GOT3 (cell line): ENCODE results near the gene TNKS1BP1.

Source experiments
- DNase-seq: peaks from one replicate; lab custom pipeline; 2025; ENCODE audit warnings: mixed read lengths; lab: John Stamatoyannopoulos, UW

The TNKS1BP1 gene

DNA sequence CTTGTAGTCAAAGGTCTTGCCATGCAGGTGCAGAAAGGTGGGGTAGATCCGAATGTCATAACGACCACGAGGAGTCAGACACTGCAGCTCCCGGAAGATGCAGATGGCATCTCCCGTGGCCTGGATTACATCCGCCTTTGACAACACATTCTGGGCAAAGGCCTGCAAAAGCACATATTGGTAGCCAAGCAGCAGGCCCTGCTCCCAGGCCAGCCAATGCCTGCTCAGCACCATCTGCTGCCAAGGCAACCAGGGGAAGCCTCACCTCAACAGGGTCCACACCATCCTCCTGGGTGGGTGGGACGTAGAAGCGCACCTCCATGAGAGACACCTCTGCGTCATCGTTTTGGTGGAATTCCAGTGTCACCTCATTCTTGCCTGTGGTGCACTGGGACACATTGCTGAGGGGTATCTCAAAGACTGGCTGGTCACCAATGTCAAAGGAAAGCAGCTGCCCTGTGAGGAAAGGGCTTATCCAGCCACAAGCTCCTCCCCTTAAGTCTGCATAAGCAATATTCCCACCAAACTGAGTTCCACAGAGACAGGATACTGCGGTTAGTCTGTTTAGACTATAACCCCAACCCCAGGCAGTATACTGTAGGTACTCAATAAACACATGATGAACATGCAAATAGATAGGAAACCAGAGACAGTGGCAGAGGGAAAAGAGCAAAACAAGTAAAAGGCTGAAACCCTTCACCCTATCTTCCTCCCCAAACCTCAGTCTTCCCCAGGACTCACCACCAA is 8.1 kb upstream of the TNKS1BP1 start:
- DNase-seq, result no peak

DNA sequence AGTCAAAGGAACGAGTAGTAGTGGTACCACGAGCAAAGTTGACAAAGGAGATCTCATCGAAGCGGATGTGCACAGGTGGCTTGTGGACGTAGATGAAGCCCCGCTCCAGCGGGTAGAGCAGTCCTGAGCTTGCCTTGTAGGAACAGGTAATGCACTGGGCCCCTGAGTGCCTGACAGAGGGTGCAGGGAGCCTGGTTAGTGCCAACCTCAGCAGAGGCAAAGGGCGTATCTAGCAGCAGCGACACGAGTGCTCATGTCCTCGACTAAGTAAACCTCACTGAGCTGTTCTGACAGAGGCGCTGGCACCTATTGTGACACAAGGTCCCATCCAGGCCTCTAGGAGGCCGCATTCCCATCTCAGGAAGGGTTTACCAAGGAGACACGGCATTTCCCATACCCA is 7.0 kb upstream of the TNKS1BP1 start:
- no peak for DNase-seq

GRCh38 chr11:57330029-57330428 is 5.3 kb upstream of the TNKS1BP1 start:
- DNase-seq, result no peak

GRCh38 chr11:57327721-57328120 is 3.0 kb upstream of the TNKS1BP1 start:
- no peak for DNase-seq

GRCh38 chr11:57325735-57326048 is 940 bp upstream of the TNKS1BP1 start:
- DNase-seq, result no peak

- no peak for DNase-seq
Observed at GRCh38 chr11:57324154-57324885, 432 bp downstream of the TNKS1BP1 start.

DNA sequence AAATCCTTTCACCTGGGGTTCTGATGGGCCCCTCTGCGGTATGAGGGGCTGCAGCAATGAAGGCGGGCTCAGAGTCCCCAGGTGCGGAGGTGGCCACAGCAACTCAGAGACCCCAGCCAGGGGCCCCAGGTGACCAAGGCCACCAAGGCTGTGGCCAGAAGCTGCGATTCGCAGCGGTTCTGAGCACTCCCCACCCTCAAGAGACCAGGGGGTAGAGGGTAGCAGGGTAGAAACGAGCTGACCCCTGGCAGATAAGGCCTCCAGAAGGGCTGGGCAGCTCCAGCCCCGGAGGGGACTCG is 948 bp downstream of the TNKS1BP1 start:
- no peak for DNase-seq

DNA sequence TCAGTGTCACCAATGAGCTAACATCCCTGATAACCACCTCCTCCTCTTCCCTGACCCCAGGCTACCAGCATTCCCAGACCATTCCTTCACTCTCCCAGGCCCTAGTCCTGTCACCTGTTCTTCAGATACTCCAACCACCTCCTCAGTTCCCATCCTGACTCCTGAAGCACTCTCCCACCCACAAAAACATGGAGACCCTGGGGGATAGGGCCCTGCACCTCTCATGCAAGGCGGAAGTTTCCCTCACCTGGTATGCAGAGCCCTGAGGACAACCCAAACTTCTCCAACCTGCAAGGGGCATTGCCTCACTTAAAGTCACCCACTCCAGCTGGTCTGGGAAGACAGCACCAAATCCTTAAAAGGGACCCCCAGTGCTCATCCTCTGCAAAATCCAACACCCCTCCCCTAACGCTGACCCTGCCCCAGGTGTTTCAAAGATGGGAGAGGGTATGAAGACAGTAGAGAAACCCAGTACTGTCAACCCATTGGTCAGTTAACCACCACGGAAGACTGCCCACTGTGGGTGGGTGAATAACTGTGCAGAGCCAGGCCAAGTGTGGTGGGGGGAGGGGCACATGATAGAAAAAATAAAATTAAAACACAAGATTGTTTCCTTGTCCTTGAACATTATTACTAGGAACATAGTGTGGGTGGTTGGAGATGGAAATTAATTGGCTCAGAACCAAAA is 1.4 kb downstream of the TNKS1BP1 start:
- DNase-seq, result no peak

- DNase-seq, result peak; percentile 71
Observed at GRCh38 chr11:57322256-57323166, 2.2 kb downstream of the TNKS1BP1 start.

DNA sequence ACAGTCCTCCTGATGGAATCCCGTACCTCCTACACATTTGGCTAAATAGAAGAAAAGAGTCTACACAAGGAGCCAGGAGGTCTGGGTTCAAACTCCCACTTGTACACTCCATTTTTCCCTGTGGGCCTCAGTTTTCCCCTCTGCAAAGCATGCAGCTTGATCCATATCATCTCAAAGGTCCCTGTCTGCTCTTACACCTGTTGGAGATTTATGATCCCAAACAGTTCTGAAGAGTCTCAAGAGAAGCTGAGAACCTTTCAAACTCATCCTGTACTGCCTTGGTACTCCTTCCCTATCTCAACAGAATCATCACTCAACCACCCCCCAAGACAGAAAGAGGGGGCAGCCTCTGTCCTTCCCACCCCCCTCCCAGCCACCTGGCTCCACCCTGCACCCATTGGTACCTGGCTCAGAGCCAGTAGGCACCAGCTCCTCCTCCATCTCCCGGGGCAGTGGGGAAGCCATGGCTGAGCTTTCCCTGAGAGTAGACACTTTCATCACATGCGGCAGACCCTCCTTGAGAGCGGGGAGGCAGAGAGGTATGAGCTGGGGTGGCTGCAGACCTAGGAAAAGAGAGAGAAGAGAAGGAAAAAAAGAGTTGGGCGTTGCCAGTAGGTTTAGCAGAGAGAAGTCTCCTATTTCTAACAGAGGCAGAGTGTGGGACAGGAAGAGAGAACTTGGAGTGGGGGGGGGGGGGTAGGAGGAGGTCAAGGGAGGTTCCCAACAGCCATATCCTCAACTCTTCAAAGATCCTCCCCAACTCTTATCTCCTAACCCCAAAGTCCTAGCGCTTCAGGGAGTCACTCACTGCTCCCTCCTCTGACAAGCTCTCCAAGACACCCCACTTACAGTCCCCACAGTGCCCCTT is 3.1 kb downstream of the TNKS1BP1 start:
- DNase-seq, result no peak

DNA sequence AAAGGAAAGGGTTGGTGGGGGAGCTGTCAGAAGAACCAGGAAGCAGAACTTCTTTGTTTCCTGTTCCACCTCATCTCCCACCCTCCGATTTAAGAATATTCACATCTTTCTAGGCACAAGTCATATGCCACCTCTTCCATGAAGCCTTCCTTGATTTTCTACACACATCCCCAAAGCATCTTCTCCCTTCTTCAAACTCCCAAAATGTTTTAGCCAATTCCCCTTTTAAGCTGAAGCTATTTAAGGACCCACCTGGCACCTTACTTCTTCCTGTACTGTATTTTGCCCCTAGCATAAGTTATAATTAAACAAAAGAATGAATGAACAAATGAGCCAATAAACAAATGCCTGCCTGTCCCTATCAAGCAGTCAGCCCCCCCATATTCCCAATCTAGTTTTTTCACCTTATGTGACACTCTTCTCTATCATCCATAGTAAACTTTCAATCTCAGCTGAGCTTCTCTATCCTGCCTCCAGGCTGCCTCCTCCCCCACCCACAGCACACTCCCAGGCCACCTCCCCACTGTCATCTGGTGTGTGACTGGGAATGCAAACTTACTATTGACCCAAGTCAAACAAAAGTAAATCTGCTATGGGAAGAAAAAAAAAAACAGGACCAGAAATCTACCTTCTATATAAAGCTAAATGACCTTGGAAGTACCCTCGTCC is 3.9 kb downstream of the TNKS1BP1 start:
- no peak for DNase-seq

DNA sequence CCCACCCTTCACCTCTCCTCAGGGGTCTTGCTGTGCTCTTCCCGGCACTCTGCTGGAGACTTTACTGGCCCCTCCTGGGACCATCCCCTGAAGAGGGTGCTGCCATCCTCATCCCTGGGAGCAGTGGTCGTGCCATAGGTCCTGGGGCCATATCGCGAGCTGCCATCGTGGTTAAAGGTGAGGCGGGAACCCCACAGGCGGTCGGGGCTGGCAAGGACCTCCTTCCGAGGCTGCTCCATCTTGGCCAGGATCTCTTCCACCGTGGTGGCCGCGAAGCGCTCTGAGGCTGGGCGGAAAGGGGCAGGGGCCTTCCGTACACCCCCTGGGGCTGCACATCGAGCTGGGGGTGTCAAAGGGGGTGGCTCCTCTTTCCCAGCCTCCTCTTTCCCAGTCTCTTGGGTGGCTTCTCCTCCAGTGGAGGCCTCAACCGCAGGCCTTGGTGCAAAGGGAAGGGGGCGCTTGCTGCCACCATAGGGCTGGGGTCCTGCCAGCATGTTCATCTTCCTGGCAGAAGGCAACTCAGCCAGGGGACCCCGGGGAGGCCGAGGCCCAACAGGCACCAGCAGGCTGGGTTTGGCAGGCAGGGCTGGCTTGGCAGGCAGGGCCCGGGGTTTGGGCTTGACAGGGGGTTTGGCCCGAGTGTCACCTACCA is 4.6 kb downstream of the TNKS1BP1 start:
- DNase-seq, result no peak

- no peak for DNase-seq
Observed at GRCh38 chr11:57318178-57318577, 6.6 kb downstream of the TNKS1BP1 start.

DNA sequence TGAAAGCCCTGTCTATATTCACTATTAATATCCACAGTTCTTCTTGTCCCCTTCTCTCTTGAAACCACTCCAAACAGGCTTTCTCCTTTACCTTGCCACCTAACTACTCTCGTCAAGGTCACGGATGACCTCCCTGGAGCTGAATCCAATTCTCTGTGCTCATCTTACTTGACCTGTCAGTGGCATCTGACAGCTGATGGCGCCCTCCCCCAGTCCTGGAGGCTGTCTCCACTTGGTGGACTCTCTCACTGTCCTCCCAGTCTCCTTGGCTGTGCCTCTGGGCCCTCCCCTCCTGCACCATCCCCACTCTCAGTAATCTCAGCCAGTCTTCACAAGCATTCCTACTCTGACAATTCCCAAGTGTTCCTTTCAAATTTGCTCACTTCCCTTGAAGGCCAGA is 8.7 kb downstream of the TNKS1BP1 start:
- DNase-seq, result no peak

DNA sequence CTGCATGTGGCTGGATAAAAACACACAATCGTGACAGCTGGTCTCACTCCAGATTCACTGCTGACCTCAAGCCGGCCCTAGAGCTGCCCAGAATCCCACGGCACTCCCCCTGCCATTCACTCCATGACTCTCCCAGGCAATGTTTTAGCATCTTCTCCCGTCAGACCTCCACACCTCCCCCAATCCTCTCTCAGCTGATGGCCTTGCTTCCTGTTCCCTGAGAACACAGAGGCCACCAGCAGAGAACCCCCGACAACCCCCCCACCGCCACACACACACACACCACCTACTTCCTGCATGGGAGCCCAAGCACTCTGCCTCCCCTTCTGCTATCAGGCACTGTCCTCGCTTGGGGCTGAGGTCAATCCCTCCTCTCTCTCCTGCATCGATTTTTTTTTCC is 9.3 kb downstream of the TNKS1BP1 start:
- no peak for DNase-seq

GRCh38 chr11:57314221-57314973 is 10.4 kb downstream of the TNKS1BP1 start:
- DNase-seq, result no peak

DNA sequence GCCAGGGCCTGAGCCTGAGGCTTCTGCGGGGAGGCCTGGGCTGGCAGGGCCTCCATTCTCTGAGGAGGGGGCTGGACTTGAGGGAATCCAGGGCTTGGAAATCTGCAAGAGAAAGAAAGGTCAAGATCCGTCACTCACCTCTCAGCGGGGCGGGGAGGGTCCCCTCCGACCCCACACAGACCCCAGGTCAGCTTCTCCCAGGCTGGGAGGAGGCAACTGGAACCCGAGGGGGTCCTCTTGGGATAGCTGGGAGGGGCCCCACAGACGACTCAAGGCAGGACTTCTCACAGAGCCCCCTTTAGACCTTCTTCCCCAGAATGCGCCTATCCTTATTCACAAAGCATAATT is 11.0 kb downstream of the TNKS1BP1 start:
- DNase-seq, result no peak

DNA sequence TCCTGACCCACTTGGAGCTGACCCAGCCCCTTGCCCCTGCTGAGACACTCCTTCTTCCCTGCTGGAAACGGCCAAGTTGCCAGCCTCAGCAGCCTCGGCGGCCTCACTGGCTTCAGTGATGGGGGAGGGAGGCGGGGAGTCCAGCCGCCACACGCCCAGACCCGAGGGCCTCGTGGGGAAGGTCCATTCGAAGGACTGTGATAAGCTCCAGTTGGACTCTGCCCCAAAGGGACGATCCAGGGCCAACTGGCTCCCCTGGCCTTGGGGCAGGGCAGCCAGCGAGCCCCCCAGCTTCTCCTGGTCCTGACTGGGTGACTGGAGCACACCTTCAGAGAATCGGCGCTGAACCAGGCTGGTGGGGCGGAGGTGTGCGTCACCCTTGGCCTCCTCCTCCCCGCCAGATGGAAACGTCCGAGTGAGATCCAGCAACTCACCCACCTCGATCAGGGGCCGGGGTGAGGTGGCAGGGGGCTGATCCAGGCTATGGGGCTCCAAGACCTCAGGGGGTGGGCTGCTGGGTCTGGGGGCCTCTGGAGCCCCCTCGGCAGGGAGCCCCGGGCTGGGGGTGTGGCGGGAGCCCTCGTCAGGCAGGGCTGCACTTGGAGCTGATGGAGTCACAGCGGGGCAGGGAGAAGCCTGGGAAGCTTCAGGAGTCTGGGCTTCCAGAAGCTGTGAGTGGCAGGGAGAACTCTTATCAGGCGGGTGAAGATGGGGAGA is 11.5 kb downstream of the TNKS1BP1 start:
- DNase-seq, result no peak

- no peak for DNase-seq
Observed at GRCh38 chr11:57312511-57313021, 12.2 kb downstream of the TNKS1BP1 start.
